Hippocampal formation (tissue), 2 donors: Measurements from ENCODE around the gene TRPC5OS.

Experiments
- DNase-seq, 2 donors: peaks; one replicate each; lab custom pipeline; 2025; lab: John Stamatoyannopoulos, UW

Gene TRPC5OS

DNA sequence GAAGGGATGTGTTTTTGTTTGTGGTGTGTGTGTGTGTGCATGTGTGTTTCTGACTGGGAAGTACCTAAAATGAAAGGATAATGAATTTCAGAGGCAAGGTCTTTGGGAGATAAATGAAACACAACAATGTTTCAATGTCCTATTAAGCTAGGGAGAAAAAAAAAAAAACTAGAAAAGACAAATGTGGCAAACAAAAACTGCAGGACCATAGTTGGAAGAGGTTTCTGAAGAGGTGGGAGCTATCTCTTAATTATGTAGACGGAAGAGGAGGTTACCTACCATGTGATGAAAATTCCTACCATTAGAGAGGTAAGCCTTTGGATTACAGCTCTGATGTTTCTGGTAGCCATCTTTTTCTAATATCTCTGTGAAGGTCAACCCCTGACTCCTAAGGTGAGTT is at the start of gene TRPC5OS:
Gene TRPC5OS, plus strand, starts transcription at position 301 of the 400 bp plus-strand sequence. CDS start 25,669 bp downstream, outside the sequence.
- DNase-seq: no peak

DNA sequence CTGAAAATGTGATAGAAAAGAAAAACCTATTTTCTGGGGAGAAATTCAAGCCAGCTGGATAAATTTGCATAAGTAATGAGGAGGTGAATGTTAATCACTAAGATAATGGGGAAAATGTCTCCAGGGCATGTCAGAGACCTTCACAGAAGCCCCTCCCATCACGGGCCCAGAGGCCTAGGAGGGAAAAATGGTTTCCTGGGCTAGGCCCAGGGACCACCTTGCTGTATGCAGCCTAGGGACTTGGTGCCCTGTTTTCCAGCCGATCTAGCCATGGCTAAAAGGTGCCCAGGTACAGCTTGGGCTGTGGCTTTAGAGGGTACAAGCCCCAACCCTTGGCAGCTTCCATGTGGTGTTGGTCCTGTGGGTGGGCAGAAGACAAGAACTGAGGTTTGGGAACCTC is 46.6 kb upstream of the TRPC5OS start:
- DNase-seq: no peak

DNA sequence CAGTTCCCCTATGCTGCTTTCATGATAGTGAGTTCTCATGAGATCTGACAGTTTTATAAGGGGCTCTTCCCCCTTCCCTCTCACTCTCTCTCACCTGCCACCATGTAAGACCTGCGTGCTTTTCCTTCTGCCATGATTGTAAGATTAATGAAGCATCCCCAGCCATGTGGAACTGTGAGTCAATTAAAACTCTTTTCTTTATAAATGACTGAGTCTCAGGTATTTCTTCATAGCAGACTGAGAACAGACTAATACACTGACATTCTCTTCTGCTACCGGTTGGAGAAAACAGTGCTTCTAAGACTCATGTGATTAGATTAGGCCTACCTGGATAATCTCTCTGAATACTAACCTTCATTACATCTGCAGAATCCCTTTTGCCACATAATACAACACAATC is 45.4 kb upstream of the TRPC5OS start:
- no peak for DNase-seq

DNA sequence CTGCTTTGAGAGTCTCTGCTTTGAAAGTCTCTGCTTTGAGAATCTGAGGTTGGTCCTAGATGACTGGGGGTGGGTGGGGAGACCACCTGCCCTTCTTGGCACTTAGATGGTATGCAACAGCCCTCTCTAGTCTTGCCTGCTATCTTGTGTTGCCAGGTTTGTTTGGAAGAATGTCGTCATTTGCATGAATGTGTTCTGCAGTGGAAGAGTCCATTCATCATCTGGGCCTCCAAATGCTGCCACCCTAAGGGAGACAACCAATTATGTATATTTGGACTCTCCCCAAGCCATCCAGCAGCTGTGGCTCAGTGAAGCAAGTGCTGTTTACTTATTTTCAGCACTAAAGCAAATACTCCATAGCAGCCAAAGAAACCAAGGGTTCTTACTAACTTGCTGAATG is 44.6 kb upstream of the TRPC5OS start:
- no peak for DNase-seq

DNA sequence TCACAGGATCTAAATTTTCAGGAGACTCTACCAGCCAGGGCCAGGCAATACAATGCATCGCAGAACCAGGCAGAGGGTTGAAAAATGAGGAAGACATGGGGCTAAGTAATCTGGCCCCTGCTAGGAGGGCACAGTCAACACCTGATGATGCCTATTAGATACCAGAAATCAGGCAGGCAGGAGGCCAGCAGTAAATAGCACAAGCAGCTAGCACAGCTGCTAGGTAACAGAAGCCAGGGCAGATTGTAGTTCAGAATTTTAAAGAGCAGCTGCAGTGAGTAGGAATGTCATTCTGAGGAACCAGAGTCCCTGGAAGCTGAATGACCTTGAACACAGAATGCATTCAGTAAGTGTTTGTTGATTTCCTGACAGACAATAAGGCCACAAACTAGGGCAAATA is 38.8 kb upstream of the TRPC5OS start:
- DNase-seq: no peak

DNA sequence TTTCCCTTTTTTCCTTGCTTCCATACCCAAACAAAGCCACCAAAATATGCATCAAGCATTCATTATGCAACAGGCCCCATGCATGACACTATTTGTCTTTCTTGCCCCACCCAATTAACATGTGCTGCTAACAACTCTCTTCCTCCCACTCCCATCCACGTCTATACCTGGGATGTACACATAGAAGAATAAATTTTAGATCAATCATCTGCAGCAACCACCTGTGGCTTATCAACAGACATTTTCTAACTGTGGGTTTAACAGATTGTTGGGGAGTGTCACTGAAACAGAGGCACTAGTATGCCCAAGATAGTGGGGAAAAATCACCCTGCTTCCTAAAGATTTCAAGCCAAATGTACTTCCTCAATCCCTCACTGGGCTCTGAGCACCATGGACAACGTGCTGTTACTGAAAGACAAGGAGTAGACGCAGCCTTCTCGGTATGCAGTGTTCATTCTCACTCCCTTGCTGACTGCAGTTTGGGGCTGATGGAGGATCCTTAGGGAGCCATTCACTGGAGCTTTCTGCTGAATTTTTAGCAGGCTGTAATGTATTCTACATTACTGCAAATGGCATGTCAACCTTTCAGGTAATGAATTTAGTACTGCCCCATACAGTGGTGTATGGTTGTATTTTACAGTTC is 28.4 kb upstream of the TRPC5OS start:
- no peak for DNase-seq

DNA sequence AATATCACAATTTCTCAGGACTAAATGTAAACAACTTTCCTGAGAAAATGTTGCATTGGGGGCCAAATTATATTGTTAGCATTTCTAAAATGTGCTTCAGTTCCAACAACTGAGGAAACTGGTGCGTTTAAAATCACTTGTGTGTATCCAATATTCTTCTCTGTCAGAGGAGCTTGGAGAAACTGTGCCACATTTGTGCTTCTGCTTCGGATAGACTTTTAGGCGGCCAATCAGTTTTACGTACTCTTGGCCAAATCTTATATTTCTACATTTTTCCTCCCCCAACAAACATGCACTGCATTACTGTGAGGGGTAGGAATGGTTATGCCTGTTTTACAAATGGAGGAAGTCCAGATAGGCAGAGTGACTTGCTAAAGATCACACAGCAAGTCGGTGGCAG is 27.4 kb upstream of the TRPC5OS start:
- DNase-seq: no peak

DNA sequence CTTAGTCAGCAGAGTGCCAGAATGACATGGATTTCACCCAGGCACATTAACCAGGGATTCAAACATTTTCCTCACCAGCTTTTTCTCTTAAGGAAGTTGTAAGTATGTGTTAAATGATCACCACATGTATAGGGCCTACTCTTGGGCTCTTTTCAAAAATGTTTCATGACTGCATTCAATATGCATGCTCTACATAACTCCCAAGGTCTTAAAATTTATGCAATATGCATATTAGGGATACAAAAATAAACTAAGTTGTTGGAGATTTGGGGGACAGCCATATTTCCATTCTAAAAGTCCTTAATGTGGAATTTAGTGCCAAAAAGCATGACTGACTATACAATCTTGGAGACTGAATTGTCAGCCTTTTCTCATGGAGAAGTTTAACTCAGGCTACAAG is 25.0 kb upstream of the TRPC5OS start:
- no peak for DNase-seq

DNA sequence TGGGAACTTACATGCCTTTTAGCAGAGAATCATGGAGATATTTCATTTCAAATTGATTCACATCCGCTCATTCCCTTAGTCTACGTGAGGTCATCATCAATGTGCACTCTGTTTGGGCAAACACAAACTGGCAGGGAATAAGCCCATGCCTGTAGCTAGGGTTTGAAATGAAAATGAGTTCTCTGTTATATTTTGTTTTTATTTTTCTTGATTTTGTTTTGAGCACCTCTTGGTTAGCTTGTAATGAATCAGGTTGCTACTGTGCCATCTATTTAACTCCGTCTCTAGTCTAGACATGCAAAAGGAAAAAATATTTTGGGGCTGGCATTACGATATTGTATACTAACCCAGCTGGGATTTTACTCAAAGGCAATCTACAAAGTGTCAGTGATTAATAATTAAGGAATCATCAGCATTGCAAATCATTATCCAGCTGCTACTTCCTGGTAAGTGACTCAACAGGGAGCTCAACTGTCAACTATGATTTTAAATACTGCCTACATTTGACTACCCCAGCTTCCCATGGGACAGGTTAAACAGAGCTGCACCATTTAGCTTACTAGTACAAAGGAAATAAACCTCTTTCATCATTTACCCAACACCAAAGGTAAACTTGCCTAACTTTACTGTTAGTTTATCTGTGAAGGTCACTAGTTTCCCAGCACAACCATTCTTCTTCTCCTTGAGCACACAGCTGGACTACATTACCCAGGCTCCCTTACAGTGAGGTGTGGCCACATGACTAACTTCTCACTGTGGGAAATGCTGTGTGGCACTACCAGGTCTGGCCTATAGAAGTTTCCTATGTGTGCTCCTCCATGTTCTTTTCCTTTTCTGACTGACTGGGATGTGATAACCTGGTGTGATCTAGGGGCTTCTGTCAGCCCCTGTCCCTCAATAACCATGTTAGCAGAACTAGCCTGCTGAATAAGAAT is 21.2 kb upstream of the TRPC5OS start:
- DNase-seq: no peak

DNA sequence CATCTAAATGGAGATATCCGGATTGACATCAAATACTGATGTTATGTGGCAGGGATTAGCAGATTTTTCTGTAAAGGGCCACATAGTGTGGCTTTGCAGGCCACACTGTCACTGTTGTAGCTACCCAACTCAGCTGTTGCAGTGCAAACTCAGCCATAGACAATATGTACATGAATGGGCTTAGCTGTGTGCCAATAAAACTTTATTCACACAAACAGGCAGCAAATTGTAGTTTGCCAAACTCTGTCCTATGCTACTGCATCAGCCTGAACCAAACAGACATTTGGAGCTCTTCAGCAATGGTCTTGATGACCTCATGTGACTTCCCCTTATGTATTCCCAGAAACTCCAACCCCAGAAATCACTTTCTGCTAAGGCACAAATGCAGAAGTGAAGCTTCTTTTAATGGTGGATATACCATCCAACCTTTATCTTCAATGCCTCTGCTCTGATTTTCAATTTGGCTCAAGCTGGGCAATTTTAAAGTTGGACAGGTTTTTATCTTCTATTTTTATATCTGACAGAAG is 18.4 kb upstream of the TRPC5OS start:
- no peak for DNase-seq

DNA sequence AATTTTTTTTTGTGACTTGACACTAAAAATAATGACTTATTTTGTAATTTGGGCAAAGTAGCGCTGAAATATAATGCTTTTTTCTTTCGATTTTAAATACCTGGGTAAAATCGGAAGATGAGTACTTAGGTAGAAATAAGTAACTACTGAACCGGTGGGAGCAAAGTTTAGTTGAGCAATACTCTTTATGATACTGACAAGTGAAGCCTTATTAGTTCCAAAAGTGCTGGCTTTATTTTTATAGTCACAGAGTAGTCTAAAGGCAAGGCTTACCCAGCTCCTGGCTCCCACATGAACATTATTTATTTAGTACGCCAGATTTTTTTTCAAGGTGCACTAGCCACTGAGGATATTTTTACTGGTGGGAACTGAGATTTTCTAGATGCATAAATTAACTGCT is 14.4 kb upstream of the TRPC5OS start:
- DNase-seq: no peak

DNA sequence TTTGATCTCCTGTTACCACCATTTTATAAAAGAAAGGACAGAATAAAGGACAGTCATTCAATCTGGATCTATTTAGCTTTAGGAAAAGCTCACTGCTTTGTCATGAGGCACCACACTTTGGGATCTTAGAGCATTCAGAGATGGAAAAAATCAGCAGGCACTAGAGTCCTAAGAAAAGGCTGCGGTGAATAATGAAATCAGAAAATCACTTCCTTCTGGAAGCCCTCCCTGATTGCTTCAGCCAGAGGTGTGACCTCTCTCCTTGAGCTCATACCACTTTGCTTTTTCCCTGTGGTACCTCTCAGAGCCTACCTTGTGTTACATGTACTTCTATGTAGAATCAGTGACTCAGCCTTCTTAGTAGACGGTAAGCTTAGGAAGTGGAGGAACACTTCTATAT is 8.7 kb upstream of the TRPC5OS start:
- no peak for DNase-seq

DNA sequence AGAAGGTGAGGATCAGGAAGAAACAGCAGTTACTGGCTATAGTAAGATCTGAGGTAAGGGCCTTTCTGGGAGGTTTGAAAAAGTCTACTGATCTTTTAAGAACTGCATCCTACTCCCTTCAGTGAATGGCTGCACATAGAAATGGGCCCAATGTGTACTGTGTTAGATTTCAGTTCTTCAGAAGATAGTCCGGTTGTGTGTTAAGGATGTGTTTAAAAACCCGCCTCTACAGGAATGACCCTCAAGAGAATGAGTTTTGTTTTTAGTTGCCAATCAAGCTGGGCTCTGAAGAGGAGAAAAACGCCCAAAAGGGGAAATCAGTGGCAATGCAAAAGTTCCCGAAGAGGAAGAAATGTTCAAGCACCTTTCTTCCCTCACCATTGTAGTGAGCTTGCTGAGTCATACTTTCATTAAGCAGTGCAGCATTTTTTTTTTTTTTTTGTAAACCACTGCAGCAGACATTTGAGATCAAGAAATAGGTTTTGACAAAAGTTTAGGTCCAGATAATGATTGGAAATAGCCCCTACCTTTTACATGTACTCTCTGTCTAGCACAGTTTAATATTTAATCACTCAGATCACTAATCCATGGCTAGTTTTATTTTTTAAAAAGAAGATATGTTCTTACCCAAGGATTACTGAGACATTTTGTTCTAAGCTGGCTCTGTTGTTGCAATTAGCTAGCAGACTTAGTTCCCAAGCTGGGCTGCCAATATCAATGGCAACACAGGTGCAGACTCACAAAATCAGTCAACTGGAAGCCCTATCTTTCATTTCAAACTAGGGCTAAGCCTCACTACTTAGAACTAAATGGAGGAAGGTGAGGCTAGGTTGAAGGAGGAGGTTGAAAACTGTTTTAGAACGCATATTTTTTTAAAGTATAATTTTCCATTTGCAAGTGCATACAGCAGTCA is 7.0 kb upstream of the TRPC5OS start:
- no peak for DNase-seq

DNA sequence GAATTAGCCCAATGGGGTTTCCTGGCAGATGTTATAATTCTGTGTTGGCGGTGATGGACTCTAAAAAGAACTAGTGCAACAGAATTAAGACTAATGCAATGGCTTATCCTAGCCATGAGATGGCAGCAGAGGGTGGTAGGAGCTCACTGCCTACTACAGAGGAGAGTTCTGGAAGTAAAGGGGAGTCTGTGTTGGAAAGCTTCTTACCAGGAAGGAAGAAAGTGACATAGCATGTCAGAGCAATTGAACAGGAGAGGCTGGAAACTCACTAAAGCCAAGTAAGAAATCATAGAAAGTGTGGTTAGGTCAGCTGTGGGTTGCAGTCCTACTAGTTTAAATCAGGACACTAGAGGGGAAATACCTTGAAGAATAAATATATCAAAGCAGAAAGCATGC is 6.3 kb upstream of the TRPC5OS start:
- DNase-seq: peak; percentile 5 to 49

DNA sequence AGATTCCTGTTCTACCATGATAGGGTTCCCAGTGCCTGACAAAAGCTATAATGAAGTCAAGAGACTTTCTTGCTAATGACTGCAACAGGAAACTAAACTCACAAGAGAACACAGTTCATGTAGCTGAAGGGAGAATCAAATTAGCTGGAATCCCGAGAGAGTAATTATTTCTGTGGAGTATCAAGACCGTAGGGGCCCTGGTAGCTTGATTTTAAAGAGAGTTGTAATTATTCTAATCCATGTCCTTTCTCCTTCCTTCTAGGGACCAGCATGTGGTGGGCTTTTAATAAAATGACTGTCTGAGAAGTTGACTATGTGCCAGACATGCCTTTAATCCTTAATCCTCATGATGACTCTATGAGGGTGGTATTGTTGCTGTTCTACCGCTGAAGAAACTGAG is 1.7 kb upstream of the TRPC5OS start:
- DNase-seq: no peak

DNA sequence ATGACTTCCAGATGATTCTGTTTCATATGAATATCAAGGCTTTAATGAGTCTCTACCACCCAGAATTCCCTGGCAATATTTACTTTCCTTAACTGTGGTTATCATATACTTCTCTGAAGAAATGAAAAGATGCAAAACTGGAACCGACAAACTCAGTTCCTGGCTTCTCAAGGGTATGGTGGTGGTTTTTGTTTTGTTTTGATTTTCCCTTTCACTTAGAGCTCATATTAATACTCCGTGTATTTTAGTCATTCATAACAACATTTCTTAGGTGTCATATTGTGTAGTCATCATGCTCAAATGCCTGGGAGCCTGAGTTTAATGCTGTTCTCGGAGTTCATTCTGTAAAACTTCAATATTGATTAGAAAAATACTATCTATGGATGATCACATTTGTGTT is 665 bp downstream of the TRPC5OS start:
- no peak for DNase-seq

DNA sequence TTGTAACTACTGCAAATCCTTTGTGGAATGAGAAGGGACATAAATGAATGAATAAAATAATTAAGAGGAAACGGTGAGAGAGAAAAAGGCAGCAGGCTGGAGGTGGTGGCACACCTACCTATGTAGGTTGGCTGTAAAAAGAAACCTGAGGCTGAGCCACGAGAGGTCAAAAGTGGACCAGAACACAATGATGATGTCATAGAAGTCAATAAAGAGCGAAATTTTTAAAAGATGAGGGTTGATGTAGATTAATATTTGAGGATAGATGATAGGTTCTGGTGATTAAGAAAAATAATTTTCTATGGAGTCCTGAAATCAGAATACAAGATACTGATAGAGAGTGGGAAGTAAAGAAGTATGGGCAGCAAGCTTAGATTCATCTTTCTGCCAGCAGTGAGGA is 1.7 kb downstream of the TRPC5OS start:
- no peak for DNase-seq

DNA sequence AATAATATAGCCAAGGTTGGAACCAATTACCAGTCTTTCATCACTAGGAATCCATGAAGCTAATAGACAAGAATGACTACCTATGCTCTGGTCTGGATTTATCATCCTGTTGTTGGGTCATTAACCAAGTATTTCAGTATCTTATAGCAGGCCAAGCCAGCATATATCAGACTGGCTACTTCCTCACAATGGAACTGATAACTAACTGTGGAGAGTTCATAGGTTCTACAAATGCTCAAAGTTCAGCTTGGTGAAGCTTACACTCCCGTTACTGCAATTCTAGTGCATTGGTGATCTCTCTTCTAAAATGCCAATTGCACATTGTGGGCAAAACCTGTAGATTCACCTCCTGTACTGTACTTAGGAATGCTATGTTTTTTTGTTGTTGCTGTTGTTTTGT is 4.8 kb downstream of the TRPC5OS start:
- DNase-seq: no peak

DNA sequence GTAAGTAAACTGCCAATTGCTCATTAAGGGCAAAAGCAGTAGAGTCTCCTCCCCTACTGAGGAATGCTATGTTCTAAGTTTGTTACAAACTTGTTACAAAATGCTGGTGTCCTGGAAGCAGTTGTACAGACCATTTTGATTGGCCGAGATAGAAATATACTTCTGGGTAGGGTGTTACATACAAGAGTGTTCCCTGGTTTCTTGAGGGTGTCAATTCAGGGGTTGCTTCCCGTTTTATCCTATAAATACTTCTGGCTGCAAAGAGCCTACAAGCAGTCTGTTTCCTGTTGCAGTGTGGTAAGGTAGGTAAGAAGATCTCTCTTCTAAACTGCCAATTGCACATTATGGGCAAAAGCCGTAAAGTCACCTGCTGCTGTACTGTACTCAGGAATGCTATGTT is 5.7 kb downstream of the TRPC5OS start:
- no peak for DNase-seq

DNA sequence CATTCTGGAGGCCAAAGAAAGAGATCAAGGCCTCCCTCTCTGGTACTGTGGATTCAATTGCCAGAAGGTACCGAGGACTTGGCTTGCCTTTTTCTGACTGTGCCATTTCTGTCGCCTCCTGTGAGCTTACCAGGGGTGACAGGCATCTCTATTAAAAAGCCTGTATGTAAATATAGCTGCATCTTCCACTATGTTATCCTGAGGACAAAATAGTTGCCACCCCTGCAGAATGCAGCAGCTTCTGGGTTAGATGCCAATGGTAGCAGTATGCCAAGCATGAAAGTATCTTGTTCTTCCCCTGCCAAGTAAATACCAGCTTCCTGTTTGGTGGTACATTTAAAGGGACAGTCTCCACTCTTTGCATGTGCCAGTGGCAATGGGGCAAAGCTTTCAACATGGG is 10.7 kb downstream of the TRPC5OS start:
- DNase-seq: no peak

DNA sequence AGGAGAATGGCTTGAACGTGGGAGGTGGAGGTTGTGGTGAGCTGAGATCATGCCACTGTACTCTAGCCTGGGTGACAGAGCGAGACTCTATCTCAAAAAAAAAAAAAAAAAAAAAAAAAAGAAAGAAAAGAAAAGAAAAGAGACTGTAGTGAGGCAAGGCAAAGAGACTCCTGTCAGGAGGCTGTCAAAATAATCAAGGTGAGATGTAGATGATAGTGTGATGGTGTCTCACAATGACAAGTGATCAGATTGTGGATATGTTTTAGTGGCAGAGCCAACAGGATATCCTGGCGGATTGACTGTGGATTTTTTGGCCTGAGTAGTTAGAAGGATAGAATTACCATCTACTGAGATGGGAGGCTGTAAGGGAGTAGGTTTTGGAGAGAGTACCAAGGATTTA is 12.6 kb downstream of the TRPC5OS start:
- no peak for DNase-seq

DNA sequence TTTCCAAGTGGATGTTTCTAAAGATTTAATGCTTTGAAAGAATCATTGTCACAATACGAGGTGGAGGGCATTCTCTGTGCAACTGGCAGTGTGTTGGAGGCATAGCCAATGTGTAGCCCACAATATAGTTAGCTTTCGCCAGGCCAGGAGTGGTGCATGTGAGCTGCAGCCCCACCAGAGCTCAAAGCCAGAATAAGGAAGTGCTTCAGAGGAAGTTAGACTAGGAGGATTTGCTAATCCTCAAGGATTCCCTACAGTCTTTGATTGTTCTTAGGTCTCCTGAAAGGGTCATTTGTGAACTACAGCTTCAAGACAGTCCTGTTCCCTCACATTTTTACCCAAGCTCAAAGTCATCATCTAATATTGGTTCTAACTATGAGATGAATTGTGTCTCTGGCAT is 16.4 kb downstream of the TRPC5OS start:
- DNase-seq: no peak
